Caco-2 (cell line): Measurements from ENCODE around the gene MRAS. TPM values are rescaled to one million over a fixed set of nuclear protein-coding genes. Genes with fewer than 3 reads are reported as not detected.

Source experiments
- BruUV-seq: library from RNA; stranded (reverse); fragments of 400-500 nt; replicated peaks from 2 replicates; lab custom pipeline; 2021; lab: Mats Ljungman, UMichigan
- CTCF ChIA-PET: fragments of 300-600 bp; sonication (Branson Sonifier 250); formaldehyde crosslinking; loops from one replicate; lab custom pipeline; 2022; ENCODE audit warnings: antibody characterized with exemption; lab: Charles Lee
- POLR2A ChIA-PET: fragments of 300-600 bp; sonication (Branson Sonifier 250); formaldehyde crosslinking; loops from one replicate; lab custom pipeline; 2022; ENCODE audit warnings: antibody characterized with exemption; lab: Charles Lee
- DNase-seq, 2 experiments: peaks; one replicate each; pipeline versions ENCODE4 v3.0.0 to v3.0.0-alpha.2; 2020 to 2022
- H3K27me3 ChIP-seq: replicated peaks from 2 replicates; pipeline ENCODE4 v1.6.0; 2011; ENCODE audit warnings: low read length; ENCODE audit not compliant: control insufficient read depth, insufficient read depth
- H3K36me3 ChIP-seq: 2 replicates; pipeline ENCODE4 v1.5.1; 2011; ENCODE audit warnings: low read length; ENCODE audit not compliant: control insufficient read depth, insufficient read depth
- H3K4me1 ChIP-seq: fragments of 250-450 bp; sonication (Bioruptor Pico); 2 replicates; pipeline ENCODE4 v1.5.1; 2020; ENCODE audit warnings: mild to moderate bottlenecking
- H3K4me3 ChIP-seq: 2 replicates; pipeline ENCODE4 v1.5.1; 2011; ENCODE audit warnings: low read depth, mild to moderate bottlenecking, control low read depth, low read length
- H3K9me3 ChIP-seq: fragments of 250-450 bp; sonication (Bioruptor Pico); 2 replicates; pipeline ENCODE4 v1.5.1; 2020; ENCODE audit warnings: mild to moderate bottlenecking, moderate library complexity
- H3K27ac Mint-ChIP-seq: one replicate; pipeline ENCODE4 v1.8.0; 2022; ENCODE audit warnings: mixed read lengths; ENCODE audit not compliant: unreplicated experiment
- H3K27me3 Mint-ChIP-seq: one replicate; pipeline ENCODE4 v1.8.0; 2022; ENCODE audit warnings: mixed read lengths; ENCODE audit not compliant: insufficient read depth, unreplicated experiment
- H3K36me3 Mint-ChIP-seq: one replicate; pipeline ENCODE4 v1.8.0; 2022; ENCODE audit warnings: mild to moderate bottlenecking, mixed read lengths; ENCODE audit not compliant: insufficient read depth, unreplicated experiment
- H3K4me1 Mint-ChIP-seq: one replicate; pipeline ENCODE4 v1.8.0; 2022; ENCODE audit warnings: low read depth, mixed read lengths; ENCODE audit not compliant: unreplicated experiment
- H3K4me3 Mint-ChIP-seq: one replicate; pipeline ENCODE4 v1.8.0; 2022; ENCODE audit warnings: mild to moderate bottlenecking, moderate library complexity, mixed read lengths; ENCODE audit not compliant: unreplicated experiment
- H3K9me3 Mint-ChIP-seq: one replicate; pipeline ENCODE4 v1.8.0; 2022; ENCODE audit warnings: mixed read lengths; ENCODE audit not compliant: unreplicated experiment
- CTCF ChIP-seq, 2 experiments: fragments of 200-600 bp in 1 of 2; IDR thresholded peaks; 1 replicate in 1 of 2; 2 replicates in 1 of 2; pipeline versions ENCODE4 v1.5.1 to v1.8.0; 2011 to 2022; ENCODE audit warnings: antibody characterized with exemption in 1 of 2, control low read depth in 1 of 2, inconsistent platforms in 1 of 2, low read depth in 1 of 2, low read length in 1 of 2, mild to moderate bottlenecking in 1 of 2, moderate library complexity in 1 of 2; ENCODE audit not compliant: insufficient read depth in 1 of 2, severe bottlenecking in 1 of 2, unreplicated experiment in 1 of 2
- intact Hi-C: fragments of 100-400 bp; cut with micrococcal nuclease; formaldehyde crosslinking; loops from one replicate; pipeline ENCODE4 v1.10.0; 2022; ENCODE audit not compliant: unreplicated experiment
- total RNA-seq: library from RNA; stranded (reverse); gene quantifications from 2 replicates; pipeline ENCODE4 v1.2.3, GENCODE V29; 2022

The MRAS gene
- total RNA-seq, 1 experiment from 2014 or later = 11.4 TPM

- intact Hi-C loops = no loop called here
- Histone ChIP-seq H3K9me3 (no peaks in the 10 kb centered on the region), H3K36me3 (no peaks in the 10 kb centered on the region), H3K27me3 (no peaks in the 10 kb centered on the region), H3K4me1 (peaks cover 39% of the 10 kb centered on the region), H3K4me3 (no peak overlapping the region)
- TF ChIP-seq CTCF (IDR thresholded peaks at IDR 0.05; ENCODE audit: insufficient read depth in 1 of 2, low read depth in 1 of 2, low read length in 1 of 2, severe bottlenecking in 1 of 2, unreplicated experiment in 1 of 2) = no peak
- CTCF ChIA-PET = no interaction called here
- POLR2A ChIA-PET = no interaction called here
- Mint-ChIP-seq H3K4me1 (peaks cover 21% of the 10 kb centered on the region), H3K27me3 (no peaks in the 10 kb centered on the region), H3K36me3 (no peaks in the 10 kb centered on the region), H3K27ac (no peak overlapping the region), H3K4me3 (no peak overlapping the region), H3K9me3 (no peaks in the 10 kb centered on the region)
- DNase-seq = no peak
- no TSS peak for BruUV-seq
Observed at GRCh38 chr3:138438896-138439295, 90.5 kb downstream of the MRAS start.

GRCh38 chr3:138439646-138440045 is 91.3 kb downstream of the MRAS start:
- BruUV-seq = no TSS peak
- intact Hi-C loops = no loop called here
- Histone ChIP-seq H3K9me3 (no peaks in the 10 kb centered on the region), H3K27me3 (no peaks in the 10 kb centered on the region), H3K4me1 (peaks cover 39% of the 10 kb centered on the region), H3K4me3 (no peak overlapping the region), H3K36me3 (no peaks in the 10 kb centered on the region; the same call in 1 of the 2 replicates)
- Mint-ChIP-seq H3K9me3 (no peaks in the 10 kb centered on the region), H3K27ac (no peak overlapping the region), H3K27me3 (no peaks in the 10 kb centered on the region), H3K4me3 (no peak overlapping the region), H3K36me3 (no peaks in the 10 kb centered on the region), H3K4me1 (peaks cover 18% of the 10 kb centered on the region)
- DNase-seq = no peak
- CTCF ChIA-PET = no interaction called here
- no peak for TF ChIP-seq CTCF (IDR thresholded peaks at IDR 0.05; ENCODE audit: insufficient read depth in 1 of 2, low read depth in 1 of 2, low read length in 1 of 2, severe bottlenecking in 1 of 2, unreplicated experiment in 1 of 2)
- POLR2A ChIA-PET = no interaction called here

GRCh38 chr3:138440121-138440521 is 91.7 kb downstream of the MRAS start:
- no peaks in the 10 kb centered on the region for H3K36me3 Mint-ChIP-seq
- Histone ChIP-seq H3K4me3 (no peak overlapping the region), H3K27me3 (no peaks in the 10 kb centered on the region), H3K9me3 (no peaks in the 10 kb centered on the region), H3K4me1 (peaks cover 39% of the 10 kb centered on the region), H3K36me3 (no peaks in the 10 kb centered on the region; the same call in 1 of the 2 replicates)
- no peak for TF ChIP-seq CTCF (IDR thresholded peaks at IDR 0.05; ENCODE audit: insufficient read depth in 1 of 2, low read depth in 1 of 2, low read length in 1 of 2, severe bottlenecking in 1 of 2, unreplicated experiment in 1 of 2)
- H3K9me3 Mint-ChIP-seq = no peaks in the 10 kb centered on the region
- ChIA-PET POLR2A (no interaction called here), CTCF (no interaction called here)
- no peak overlapping the region for H3K4me3 Mint-ChIP-seq
- H3K27ac Mint-ChIP-seq = no peak overlapping the region
- no peaks in the 10 kb centered on the region for H3K27me3 Mint-ChIP-seq
- intact Hi-C loops = no loop called here
- no TSS peak for BruUV-seq
- peaks cover 18% of the 10 kb centered on the region for H3K4me1 Mint-ChIP-seq
- DNase-seq = no peak
